H9 (cell line): ENCODE measurements around the gene FAM210B. TPM values are rescaled to one million over a fixed set of nuclear protein-coding genes. Genes with fewer than 3 reads are reported as not detected.

Experiments
- DNase-seq: peaks from one replicate; pipeline ENCODE4 v3.0.0-alpha.2; 2017
- H2AFZ ChIP-seq: one replicate; pipeline ENCODE4 v1.6.1; 2013; ENCODE audit warnings: mild to moderate bottlenecking, low read length, control low read depth, moderate library complexity
- H2AK5ac ChIP-seq: 2 replicates; pipeline ENCODE4 v1.6.1; 2013; ENCODE audit warnings: low read length, control low read depth, mixed read lengths; ENCODE audit not compliant: insufficient read length
- H2BK120ac ChIP-seq: one replicate; pipeline ENCODE4 v1.6.1; 2013; ENCODE audit warnings: low read depth, mild to moderate bottlenecking, low read length, control low read depth, inconsistent platforms; ENCODE audit not compliant: poor library complexity, severe bottlenecking
- H2BK12ac ChIP-seq: 2 replicates; pipeline ENCODE4 v1.6.1; 2013; ENCODE audit warnings: low read length, control low read depth, mixed read lengths, low read depth; ENCODE audit not compliant: insufficient read length
- H2BK15ac ChIP-seq: 2 replicates; pipeline ENCODE4 v1.6.1; 2013; ENCODE audit warnings: low read depth, low read length, control low read depth
- H2BK20ac ChIP-seq: one replicate; pipeline ENCODE4 v1.6.1; 2013; ENCODE audit warnings: low read depth, mild to moderate bottlenecking, low read length, control low read depth, inconsistent platforms; ENCODE audit not compliant: poor library complexity, severe bottlenecking
- H2BK5ac ChIP-seq: 2 replicates; pipeline ENCODE4 v1.6.1; 2013; ENCODE audit warnings: low read length, control low read depth, mixed read lengths; ENCODE audit not compliant: insufficient read length
- H3K14ac ChIP-seq: 2 replicates; pipeline ENCODE4 v1.6.1; 2013; ENCODE audit warnings: low read length, control low read depth; ENCODE audit not compliant: insufficient read depth
- H3K18ac ChIP-seq: 2 replicates; pipeline ENCODE4 v1.6.1; 2013; ENCODE audit warnings: low read depth, mild to moderate bottlenecking, mixed read lengths, low read length, control low read depth; ENCODE audit not compliant: insufficient read length
- H3K23ac ChIP-seq: 2 replicates; pipeline ENCODE4 v1.6.1; 2013; ENCODE audit warnings: low read length, control low read depth, mixed read lengths, low read depth; ENCODE audit not compliant: insufficient read length
- H3K23me2 ChIP-seq: 2 replicates; pipeline ENCODE4 v1.6.1; 2013; ENCODE audit warnings: low read depth, mild to moderate bottlenecking, mixed read lengths, low read length, control low read depth; ENCODE audit not compliant: insufficient read length, poor library complexity, severe bottlenecking
- H3K27ac ChIP-seq: 2 replicates; pipeline ENCODE4 v1.5.1; 2013; ENCODE audit warnings: low read length, control low read depth, mixed read lengths, low read depth; ENCODE audit not compliant: insufficient read length
- H3K27me3 ChIP-seq: 2 replicates; pipeline ENCODE4 v1.6.1; 2013; ENCODE audit warnings: low read length, control low read depth, inconsistent platforms; ENCODE audit not compliant: insufficient read depth
- H3K4ac ChIP-seq: 2 replicates; pipeline ENCODE4 v1.6.1; 2013; ENCODE audit warnings: low read depth, mild to moderate bottlenecking, control low read depth, inconsistent platforms, low read length, moderate library complexity
- H3K4me1 ChIP-seq: 2 replicates; pipeline ENCODE4 v1.6.1; 2013; ENCODE audit warnings: low read length, control low read depth, inconsistent platforms; ENCODE audit not compliant: insufficient read depth
- H3K4me2 ChIP-seq: 2 replicates; pipeline ENCODE4 v1.6.1; 2013; ENCODE audit warnings: low read length, control low read depth, mixed read lengths; ENCODE audit not compliant: insufficient read length, insufficient read depth
- H3K56ac ChIP-seq: 2 replicates; pipeline ENCODE4 v1.6.1; 2013; ENCODE audit warnings: low read depth, mild to moderate bottlenecking, mixed read lengths, low read length, control low read depth; ENCODE audit not compliant: insufficient read length
- H3K79me1 ChIP-seq: 2 replicates; pipeline ENCODE4 v1.6.1; 2013; ENCODE audit warnings: low read depth, mild to moderate bottlenecking, moderate library complexity, low read length, control low read depth, inconsistent platforms; ENCODE audit not compliant: insufficient read depth, poor library complexity, severe bottlenecking
- H3K79me2 ChIP-seq: 2 replicates; pipeline ENCODE4 v1.6.1; 2013; ENCODE audit warnings: low read length, control low read depth, inconsistent platforms; ENCODE audit not compliant: insufficient read depth
- H3K9ac ChIP-seq: 2 replicates; pipeline ENCODE4 v1.6.1; 2013; ENCODE audit warnings: low read length, control low read depth, mixed read lengths; ENCODE audit not compliant: insufficient read length; ENCODE audit errors: extremely low read depth
- H3K9me3 ChIP-seq: one replicate; pipeline ENCODE4 v1.6.1; 2013; ENCODE audit warnings: low read depth, low read length, inconsistent platforms; ENCODE audit not compliant: control insufficient read depth
- H3T11ph ChIP-seq: one replicate; pipeline ENCODE4 v1.6.1; 2013; ENCODE audit warnings: mild to moderate bottlenecking, low read length, control low read depth, inconsistent platforms
- H4K20me1 ChIP-seq: one replicate; pipeline ENCODE4 v1.6.1; 2013; ENCODE audit not compliant: control insufficient read depth, insufficient read length, insufficient read depth
- H4K5ac ChIP-seq: 2 replicates; pipeline ENCODE4 v1.6.1; 2013; ENCODE audit warnings: low read depth, mild to moderate bottlenecking, mixed read lengths, low read length, control low read depth; ENCODE audit not compliant: insufficient read length
- H4K8ac ChIP-seq: replicated peaks from 2 replicates; pipeline ENCODE4 v1.6.1; 2013; ENCODE audit warnings: low read length, control low read depth, mixed read lengths, low read depth; ENCODE audit not compliant: insufficient read length
- H4K91ac ChIP-seq: 2 replicates; pipeline ENCODE4 v1.6.1; 2013; ENCODE audit warnings: low read depth, mild to moderate bottlenecking, moderate library complexity, mixed read lengths, low read length, control low read depth; ENCODE audit not compliant: insufficient read length
- H3K27ac Mint-ChIP-seq, 3 experiments: 2 replicates in 2 of 3; 3 replicates in 1 of 3; pipeline ENCODE4 v1.8.0; 2020 to 2021; ENCODE audit warnings: mixed read lengths in 3 of 3, mild to moderate bottlenecking in 1 of 3, moderate library complexity in 1 of 3
- H3K27me3 Mint-ChIP-seq: 2 replicates; pipeline ENCODE4 v1.8.0; 2021; ENCODE audit warnings: low read depth, mild to moderate bottlenecking, moderate library complexity, mixed read lengths
- H3K36me3 Mint-ChIP-seq, 3 experiments: 2 replicates in 2 of 3; 3 replicates in 1 of 3; pipeline ENCODE4 v1.8.0; 2020 to 2021; ENCODE audit warnings: low read depth in 3 of 3, mixed read lengths in 3 of 3; ENCODE audit not compliant: insufficient read depth in 1 of 3
- H3K4me1 Mint-ChIP-seq, 2 experiments: 2 replicates each; pipeline ENCODE4 v1.8.0; 2020; ENCODE audit warnings: mixed read lengths in 2 of 2
- H3K4me3 Mint-ChIP-seq, 2 experiments: 2 replicates in 1 of 2; 3 replicates in 1 of 2; pipeline ENCODE4 v1.8.0; 2020 to 2021; ENCODE audit warnings: mild to moderate bottlenecking in 2 of 2, mixed read lengths in 2 of 2, moderate library complexity in 1 of 2
- H3K9me3 Mint-ChIP-seq, 2 experiments: 2 replicates in 1 of 2; 3 replicates in 1 of 2; pipeline ENCODE4 v1.8.0; 2020; ENCODE audit warnings: mild to moderate bottlenecking in 2 of 2, mixed read lengths in 2 of 2, moderate library complexity in 1 of 2
- WGBS: extraction: QIAGEN DNeasy Blood & Tissue Kit; methylation state at CpG from one replicate; pipeline ENCODE4 v1.1.7; 2013; ENCODE audit warnings: missing lambda C conversion rate, low lambda C conversion rate, mixed read lengths; ENCODE audit not compliant: insufficient read length; ENCODE audit errors: extremely low coverage; 5-methylcytosine and 5-hydroxymethylcytosine counted together
- total RNA-seq: library from RNA; stranded (reverse); gene quantifications from 2 replicates; pipeline ENCODE4 v1.2.1, GENCODE V29; 2021
- TF ChIP-seq, protein P1 (sequence below): fragments of 200-600 bp; sonication (generic); conservative IDR thresholded peaks from 3 replicates; pipeline ENCODE4 v1.8.0; 2021; ENCODE audit warnings: antibody characterized with exemption, mild to moderate bottlenecking

The FAM210B gene
- total RNA-seq, 1 experiment from 2014 or later: 24.2 TPM

DNA sequence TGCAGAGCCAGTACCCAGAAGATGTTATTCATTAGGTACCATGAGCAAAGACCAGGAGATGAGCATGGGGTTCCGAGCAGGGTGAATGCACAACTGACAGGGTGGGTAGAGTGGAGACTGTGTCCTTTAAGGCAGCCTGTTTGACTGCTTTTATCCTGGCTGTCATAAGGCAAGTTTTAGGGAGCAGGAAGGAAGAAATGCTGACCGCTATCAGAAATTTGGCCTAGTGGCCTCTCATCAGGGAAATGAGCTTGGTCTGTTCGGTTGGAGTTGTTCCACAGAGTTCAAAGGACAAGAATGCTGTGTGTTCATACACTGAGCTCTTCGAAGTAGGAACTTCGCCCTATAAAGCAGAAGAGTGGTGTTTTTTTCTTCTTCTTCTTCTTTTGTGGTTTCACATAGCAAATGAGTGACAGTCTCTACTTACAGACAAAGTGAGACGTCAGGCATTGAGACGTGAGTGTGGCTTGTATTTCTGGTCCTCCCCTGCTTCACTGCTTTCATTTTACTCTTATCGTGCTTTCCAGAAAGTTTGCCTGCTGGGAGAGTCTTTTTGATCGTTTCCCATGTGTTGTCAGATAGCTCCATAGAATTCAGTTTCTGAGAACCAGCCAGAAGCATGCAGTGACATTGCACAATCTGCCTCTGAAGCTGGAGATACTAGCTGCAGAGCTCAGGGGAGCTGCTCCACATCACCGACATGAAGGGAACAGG, 53.1 kb downstream of the FAM210B start, which contains the start of gene CASS4:
Gene CASS4, plus strand, starts transcription at position 502 of the 714 bp plus-strand sequence. Its CDS starts 199 bp downstream, at position 701.
- Histone ChIP-seq H4K91ac (no peak within 1 kb of the TSS), H3K27ac (no peak within 1 kb of the TSS), H3K4ac (no peak within 1 kb of the TSS), H3K4me2 (no peak within 1 kb of the TSS), H2BK120ac (no peak within 1 kb of the TSS), H3K18ac (no peak within 1 kb of the TSS), H3K9me3 (no peaks in the 10 kb centered on the region), H2BK5ac (no peak within 1 kb of the TSS), H2BK20ac (no peak within 1 kb of the TSS), H3K23me2 (no peaks in the 10 kb centered on the region), H3K9ac (no peak within 1 kb of the TSS), H3K56ac (no peak within 1 kb of the TSS), H3K27me3 (no peaks in the 10 kb centered on the region), H3T11ph (no peak within 1 kb of the TSS), H4K20me1 (no peaks in the 10 kb centered on the region), H3K4me1 (no peaks in the 10 kb centered on the region), H3K23ac (no peak within 1 kb of the TSS), H2BK15ac (no peak within 1 kb of the TSS), H2AFZ (no peak within 1 kb of the TSS), H2BK12ac (no peak within 1 kb of the TSS), H3K79me2 (no peaks in the 10 kb centered on the region), H2AK5ac (no peak within 1 kb of the TSS), H3K79me1 (no peaks in the 10 kb centered on the region), H3K14ac (no peak within 1 kb of the TSS), H4K8ac (no peak within 1 kb of the TSS), H4K5ac (no peak within 1 kb of the TSS)
- DNase-seq: no peak
- no CpG with 5 or more reads among the region's 10 CpGs for WGBS
- Mint-ChIP-seq H3K36me3 (peaks cover 5 to 18% (median 9%) of the 10 kb centered on the region in 3 experiments; a peak in 5 of 7 replicates), H3K9me3 (no peaks in the 10 kb centered on the region), H3K27ac (peak within 1 kb of the TSS in 2 of 3 experiments; percentile 11 to 18; a peak in 1 of 7 replicates), H3K27me3 (no peaks in the 10 kb centered on the region), H3K4me3 (no peak within 1 kb of the TSS), H3K4me1 (no peaks in the 10 kb centered on the region)
- TF ChIP-seq, protein P1, sequence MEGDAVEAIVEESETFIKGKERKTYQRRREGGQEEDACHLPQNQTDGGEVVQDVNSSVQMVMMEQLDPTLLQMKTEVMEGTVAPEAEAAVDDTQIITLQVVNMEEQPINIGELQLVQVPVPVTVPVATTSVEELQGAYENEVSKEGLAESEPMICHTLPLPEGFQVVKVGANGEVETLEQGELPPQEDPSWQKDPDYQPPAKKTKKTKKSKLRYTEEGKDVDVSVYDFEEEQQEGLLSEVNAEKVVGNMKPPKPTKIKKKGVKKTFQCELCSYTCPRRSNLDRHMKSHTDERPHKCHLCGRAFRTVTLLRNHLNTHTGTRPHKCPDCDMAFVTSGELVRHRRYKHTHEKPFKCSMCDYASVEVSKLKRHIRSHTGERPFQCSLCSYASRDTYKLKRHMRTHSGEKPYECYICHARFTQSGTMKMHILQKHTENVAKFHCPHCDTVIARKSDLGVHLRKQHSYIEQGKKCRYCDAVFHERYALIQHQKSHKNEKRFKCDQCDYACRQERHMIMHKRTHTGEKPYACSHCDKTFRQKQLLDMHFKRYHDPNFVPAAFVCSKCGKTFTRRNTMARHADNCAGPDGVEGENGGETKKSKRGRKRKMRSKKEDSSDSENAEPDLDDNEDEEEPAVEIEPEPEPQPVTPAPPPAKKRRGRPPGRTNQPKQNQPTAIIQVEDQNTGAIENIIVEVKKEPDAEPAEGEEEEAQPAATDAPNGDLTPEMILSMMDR: no peak
